GM21423 (cell line): ENCODE measurements around the gene ARMH3.

Source experiments
- ATAC-seq: cut with Tn5 transposase; IDR thresholded peaks from one replicate; pipeline ENCODE4 v1.9.1; 2021; ENCODE audit warnings: mild to moderate bottlenecking, moderate library complexity; ENCODE audit not compliant: unreplicated experiment

Gene ARMH3

DNA sequence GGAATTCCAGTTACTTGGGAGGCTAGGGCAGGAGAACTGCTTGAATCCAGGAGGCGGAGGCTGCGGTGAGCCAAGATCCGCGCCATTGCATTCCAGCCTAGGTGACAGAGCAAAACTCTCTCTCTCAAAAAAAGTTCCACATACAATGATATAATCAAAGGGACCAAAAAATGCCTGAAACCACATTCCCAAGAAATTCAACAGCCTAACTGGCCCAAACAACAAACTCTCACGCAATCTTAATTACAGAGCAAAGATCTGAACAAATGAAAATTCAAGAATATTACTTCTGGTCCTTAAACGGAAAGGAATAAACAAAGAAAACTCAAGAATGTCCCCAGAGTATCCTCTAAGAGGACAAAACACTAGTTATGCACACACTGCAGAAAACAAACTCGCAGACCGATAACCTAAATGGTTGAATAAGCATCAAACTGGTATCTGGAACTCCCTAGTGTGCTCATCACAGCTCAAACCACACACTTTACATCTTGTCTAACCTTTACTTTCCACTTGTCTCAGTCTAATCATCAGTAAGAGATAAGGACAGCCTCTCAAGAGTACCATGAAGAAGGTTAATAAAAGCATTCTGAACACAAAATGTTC, 241.4 kb downstream of the ARMH3 start:
- no peak for ATAC-seq

DNA sequence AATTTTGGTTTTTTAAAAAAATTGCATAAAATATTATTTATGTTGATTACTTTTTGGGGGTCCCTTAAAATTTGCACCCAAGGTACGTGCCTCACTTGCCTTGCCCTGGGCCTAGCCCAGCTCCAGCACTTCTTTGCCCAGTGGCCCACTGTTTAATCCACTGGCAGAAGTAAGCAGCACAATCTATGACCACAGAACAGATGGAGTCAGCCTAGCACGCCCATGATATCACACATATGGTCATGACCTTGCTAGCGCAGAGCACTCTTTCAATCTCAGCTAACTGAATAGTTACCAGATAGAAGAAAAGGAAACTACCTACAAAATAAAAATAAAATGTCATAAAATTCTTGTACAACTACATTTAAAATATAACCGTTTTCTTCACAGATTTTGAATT, 243.4 kb downstream of the ARMH3 start:
- ATAC-seq, result no peak

DNA sequence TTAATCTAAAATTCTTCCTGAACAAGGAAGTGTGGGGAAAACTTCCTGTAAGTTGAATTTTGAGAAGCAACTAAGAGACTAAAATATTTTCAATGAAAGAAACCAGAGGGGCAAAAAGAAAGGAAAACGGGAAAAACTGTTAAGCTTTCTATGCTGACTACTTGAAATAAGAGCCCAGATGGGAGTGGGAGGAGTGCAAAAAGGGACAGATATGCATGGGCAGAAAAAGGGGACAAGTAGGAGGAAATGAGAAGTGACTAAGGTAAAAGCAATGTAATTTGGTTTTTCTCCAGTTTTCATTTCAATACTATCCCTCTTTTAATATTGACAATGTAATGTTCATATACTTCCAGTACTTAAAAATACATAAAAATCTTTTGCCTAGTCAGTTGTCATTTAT, 248.8 kb downstream of the ARMH3 start:
- no peak for ATAC-seq

DNA sequence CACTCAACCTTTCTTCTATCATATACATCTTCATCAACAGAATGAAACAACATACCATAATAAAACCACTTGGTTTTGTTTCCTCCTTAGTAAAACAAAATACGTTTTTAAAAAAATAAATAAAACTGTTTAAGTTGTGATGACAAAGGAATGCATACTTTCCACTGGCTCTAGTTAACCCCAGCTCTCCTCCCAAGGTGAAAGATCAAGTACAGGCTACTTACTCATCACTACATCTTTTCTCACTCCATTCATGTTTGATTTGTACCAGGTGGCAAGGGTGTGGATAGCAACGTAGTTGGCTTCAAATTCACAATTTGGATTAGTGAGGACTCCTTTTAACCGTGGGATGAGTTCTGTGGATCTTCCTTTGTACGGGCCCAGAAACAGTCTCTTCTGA, 252.5 kb downstream of the ARMH3 start:
- ATAC-seq, result no peak

DNA sequence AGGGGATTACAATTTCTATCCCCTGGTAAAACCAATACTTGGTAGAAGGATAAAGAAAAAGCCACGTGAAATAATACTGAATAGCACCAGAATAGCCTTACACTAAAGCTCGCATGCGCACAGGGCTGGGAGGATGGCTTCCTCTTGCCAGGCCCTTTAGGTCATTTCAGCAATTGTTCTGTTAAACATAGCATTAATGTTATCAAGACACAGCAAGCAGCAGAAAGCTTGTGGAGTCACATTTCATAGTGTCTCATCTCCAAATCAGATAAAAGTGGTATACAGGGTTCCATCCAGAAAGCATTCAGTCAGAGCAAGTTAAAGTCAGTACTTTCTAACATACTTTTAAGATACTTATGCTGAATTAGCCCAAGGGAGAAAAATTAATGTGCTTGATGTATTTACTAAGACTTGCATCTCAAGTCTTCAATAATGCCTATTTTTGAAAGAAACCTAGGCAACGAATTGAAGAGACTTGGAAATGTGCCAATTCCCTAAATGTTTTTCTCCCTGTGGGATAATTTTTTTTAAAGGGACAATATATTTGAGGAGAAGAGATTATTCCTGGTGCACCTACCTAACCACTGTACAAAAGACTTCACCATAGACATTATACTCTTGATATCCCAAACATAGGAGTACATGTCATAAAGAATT, 258.4 kb downstream of the ARMH3 start:
- ATAC-seq, result no peak
